Measurements from ENCODE around the gene SIL1.
"Not testable (repeated sequence)": the region's sequence is repeated elsewhere in the genome, so short reads cannot be mapped to it uniquely, and the experiment has no call there.

Gene SIL1

DNA sequence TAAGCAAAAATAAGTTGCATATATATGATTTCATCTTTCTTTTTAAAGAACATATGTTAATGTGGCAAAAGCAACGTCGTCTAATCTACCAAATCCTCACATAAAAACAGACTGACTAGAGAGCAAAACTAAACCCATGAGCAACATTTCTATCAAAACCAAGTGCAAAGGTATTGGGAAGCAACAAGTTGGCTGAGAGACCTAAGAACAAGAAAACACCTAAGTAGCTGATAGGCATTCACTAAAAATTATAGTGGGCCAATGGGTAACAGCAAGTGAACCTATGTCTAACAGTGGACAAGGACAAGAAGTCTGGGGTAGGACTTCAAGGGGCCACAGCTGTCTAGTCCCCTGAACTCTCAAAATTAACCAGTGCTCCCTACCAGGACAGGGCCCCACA, 130.1 kb downstream of the SIL1 start:
- DNase-seq (ENCODE audit: low spot score), result no peak

DNA sequence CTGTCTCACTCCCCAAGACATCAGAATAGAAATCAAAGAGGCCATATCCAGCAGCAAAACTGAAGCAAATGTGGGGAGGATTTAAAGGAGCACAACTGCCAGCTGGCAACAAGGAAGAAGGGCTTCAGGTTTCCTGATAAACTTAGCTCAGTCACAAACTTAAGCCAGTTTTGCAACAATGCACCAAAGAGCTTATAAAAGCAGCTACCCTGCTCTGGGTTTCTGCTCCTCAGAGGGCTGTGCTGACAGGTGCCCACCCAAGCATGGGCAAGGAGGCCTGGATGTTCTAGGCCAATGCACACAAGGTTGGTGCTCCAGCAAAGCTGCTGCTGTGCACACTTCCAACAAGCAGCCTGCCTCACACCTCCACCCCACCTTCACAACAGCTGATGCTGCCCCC, 132.9 kb downstream of the SIL1 start:
- no peak for DNase-seq (ENCODE audit: low spot score)

DNA sequence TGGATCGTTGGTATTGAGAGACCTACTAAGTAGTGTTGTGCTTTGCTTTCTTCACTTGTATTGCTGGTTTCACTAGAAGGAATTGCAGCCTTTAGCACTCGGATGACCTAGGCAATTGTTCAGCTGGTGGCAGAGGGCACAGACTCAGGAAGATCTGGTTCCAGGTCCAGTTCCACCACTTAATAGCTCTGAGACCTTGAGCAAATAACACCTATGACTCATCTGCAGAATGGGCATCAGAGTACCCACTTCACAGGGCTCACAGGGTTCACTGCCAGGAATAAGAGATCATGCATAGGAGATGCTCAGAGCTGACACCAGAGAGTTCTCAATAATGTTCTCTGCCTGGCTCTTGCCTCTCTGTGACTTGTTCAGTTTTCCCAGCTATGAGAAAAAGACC, 133.6 kb downstream of the SIL1 start:
- DNase-seq (ENCODE audit: low spot score), result no peak

DNA sequence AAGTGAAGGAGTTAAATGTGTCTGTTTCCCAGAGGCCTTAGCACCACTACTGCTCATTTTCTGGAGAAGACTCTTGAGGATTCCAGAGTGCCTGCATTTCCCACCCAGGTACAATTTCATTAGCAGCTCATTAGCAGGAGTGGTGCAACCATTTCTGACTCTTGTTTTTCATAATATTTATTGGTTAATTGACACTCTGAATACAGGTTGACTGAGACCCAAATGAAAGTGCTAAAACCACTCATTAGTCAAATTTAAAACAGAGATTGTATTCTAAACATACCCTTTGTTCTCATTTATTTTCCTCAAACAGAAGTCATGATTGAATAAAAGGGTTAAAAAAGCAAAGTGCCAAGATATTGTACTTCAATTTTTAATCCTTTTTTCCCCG, 134.5 kb downstream of the SIL1 start:
- no peak for DNase-seq (ENCODE audit: low spot score)

DNA sequence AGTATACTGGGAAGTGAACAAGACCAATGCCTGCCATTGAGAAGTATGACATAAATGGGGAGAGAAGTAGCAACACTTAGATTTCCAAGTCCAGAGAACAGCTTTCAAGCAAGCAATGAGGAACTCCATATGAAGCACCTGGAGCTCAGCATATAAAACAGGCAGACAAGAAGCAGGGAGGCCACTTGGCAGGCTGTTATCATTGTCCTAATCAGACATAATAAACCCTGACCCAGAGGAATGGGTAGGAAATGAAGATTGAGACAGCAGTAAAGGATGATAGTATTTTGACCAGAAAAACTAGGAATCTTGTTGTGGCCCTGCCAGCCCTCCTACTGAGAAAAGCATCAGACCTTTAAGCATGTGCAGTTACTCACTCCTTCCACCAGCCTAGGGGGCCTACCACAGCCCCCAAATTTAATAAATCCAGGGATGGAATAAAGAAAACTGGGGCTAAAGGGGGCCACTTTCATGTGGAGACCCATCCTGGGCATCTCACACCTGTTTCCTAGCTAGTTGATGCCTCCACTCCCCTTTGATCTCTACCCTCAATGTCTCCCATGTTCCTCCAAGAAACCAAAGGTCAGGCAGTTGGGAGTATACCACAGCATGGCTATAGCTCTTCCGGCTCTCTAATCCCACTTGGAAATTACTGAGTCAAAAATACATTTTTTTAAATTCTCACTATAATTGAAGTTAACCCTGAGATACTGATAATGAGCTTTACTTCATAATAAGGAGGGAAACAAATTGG, 135.1 kb downstream of the SIL1 start:
- no peak for DNase-seq (ENCODE audit: low spot score)

DNA sequence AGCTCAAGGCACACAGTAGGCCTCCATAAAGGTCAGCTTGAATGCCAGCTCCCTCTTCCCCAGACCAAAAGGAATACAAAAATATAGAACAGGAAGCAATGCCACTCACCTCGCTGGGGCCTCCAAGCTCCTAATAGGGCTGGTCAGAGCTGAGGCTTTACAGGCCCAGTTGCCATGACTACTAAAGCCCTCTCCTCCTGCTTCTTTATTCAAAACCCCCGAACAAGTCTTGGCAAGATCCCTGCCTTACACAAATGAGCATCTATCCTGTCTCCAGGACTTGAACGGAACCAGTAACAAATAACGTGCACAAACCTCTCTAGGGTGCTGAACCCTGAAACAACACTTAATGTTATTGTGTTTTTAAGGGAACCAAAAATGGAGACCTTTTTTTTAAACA, 136.3 kb downstream of the SIL1 start:
- DNase-seq (ENCODE audit: low spot score), result no peak

DNA sequence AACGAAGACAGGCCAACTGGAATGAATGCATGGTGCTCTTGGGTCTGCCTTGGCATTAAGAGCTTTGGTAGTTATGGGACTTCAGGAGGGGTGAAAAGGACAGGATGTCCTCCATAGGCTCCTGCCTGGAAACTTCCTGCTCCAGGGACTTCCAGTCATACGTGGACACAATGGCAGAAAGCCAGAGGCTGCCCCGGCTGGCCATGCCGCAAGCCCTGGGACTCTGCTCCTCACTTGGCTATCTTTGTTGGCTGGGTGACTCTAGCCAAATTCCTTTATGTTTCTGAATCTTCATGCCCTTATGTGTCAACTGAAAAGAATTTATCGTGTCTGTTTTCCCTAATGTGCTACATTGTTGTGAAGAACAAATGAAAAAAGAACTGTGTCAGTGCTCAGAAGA, 136.9 kb downstream of the SIL1 start:
- DNase-seq (ENCODE audit: low spot score), result no peak

DNA sequence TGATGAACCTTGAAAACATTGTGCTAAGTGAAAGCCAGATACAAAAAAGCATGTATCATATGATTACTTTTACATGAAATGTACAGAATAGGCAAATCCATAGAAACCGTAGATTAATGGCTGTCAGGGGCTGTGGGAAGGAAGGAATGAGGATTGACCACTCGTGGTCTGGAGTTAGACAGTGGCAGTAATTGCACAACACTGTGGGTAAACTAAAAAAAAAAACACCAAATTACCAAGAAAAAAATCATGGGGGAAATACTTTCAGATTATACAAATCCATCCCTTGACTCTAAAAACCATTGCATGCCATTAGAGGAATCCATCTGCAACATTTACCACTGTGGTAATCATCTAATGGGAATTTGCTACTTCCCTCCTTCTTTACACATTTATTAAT, 140.0 kb downstream of the SIL1 start:
- no peak for DNase-seq (ENCODE audit: low spot score)

DNA sequence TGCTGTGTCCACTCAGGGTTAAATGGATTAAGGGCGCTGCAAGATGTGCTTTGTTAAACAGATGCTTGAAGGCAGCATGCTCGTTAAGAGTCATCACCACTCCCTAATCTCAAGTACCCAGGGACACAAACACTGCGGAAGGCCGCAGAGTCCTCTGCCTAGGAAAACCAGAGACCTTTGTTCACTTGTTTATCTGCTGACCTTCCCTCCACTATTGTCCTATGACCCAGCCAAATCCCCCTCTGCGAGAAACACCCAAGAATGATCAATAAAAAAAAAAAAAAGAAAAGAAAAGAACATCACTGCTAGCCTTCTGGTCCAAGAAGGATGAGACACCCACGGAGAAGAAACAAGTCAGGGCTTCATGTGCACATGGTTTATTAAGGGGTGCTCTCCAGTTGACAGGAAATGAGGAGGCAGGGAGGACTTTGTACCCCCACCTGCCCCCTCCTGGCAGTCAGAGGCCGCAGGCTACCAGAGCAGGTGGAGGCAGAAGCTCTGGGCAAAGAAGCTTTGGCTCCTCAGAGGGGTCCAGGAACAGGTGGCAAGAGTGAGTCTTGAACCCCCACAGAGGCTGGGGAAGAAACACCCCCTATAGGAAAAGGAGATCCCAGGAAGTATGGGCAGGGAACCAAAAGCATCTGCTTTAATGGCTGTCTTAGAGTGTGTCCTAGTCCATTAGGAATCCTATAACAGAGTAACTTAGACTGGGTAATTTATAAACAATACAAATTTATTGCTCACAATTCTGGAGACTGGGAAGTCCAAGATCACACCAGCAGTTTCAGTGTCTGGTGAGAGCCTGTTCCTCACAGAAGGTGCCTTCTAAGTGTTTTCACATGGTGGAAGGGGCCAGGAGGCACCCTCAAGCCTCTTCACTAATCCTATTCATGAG, 140.9 kb downstream of the SIL1 start:
- DNase-seq (ENCODE audit: low spot score), result not testable (repeated sequence)

DNA sequence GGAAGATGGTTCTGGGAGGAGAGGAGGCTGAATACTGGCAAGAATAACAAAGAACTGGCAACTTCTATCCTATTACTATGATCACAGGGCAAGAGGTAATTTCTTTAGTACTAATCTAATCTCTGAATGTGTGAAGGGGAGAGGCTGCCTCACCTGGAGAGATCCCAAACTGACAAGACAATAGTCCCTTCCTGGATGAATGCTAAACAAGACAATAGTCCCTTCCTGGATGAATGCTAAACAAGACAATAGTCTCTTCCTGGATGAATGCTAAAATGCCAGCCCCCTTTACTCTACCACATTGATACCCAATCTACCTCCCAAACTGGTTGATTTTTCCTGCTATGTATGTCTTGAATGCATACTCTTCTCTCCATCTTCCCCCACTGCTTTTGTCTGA, 145.2 kb downstream of the SIL1 start:
- DNase-seq (ENCODE audit: low spot score), result no peak

DNA sequence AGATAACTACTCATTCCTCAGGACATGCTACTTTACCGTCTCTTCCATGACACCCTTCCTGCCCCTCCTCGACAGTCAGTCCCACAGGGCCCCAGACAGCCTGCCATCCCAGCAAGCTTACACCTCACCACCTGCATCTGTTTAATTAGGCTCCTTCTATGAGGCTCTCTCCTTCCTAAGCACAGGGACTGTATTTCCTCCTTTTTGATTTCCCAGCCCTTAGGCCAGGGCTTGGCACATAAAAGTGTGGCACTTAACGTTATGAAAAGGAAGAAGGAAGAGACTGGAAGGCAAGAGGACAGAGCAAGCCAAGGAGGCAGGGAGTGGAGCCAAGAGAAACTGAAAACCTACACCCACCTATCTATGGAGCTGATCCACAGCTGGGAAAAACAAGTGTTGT, 146.8 kb downstream of the SIL1 start:
- no peak for DNase-seq (ENCODE audit: low spot score)

DNA sequence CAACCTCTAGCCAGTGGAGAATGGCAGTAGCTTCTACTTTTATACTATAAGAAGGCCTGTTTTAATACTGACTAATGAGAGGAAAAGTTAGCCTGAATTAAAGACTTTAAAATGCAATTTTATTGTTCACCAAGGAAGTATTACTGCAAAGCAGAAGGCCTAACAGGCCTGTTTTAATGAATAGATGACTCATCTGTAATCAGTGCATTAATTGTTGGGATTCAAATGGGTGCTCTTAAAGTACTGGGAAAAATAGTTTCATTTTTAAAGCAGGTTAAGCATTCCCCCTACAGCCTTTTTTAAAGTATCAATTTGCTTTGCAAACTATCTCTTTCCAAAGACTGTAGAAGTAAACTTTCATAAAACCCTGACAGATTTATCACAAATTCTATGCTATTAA, 147.7 kb downstream of the SIL1 start:
- DNase-seq (ENCODE audit: low spot score), result no peak

DNA sequence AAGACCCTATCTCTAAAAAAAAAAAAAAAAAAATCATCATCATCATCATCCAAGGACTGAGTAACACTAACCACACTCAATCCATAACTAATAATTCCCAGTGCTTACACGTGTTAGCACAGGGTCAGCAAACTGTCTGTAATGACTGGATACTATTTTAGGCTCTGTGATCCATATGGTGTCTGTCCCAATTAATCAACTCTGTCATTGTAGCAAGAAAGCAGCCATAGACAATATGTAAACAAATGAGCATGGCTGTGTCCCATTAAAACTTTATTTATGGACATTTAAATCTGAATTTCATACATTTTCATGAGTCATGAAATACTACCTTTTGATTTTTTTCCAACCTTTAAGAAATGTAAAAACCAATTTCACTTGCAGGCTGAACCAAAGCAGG, 148.4 kb downstream of the SIL1 start:
- DNase-seq (ENCODE audit: low spot score), result no peak

DNA sequence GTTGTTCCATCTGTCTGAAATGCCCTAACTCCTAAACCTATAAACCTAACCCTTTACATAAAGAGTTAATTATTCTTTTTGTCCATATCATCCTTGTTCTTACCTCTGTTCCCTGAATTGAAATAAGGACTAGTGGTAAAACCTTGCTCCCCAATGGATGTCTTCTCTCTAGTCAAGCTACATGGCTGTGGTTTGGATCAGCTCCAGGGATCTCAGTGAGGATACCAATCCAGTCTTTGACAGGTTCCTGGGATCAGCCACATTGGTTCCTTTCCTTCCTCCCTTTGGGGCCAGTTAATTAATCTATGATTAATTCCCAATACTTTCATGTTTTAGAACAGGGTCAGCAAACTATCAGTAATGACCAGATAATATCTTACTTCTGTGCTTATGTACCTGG, 151.6 kb downstream of the SIL1 start:
- DNase-seq (ENCODE audit: low spot score), result no peak

DNA sequence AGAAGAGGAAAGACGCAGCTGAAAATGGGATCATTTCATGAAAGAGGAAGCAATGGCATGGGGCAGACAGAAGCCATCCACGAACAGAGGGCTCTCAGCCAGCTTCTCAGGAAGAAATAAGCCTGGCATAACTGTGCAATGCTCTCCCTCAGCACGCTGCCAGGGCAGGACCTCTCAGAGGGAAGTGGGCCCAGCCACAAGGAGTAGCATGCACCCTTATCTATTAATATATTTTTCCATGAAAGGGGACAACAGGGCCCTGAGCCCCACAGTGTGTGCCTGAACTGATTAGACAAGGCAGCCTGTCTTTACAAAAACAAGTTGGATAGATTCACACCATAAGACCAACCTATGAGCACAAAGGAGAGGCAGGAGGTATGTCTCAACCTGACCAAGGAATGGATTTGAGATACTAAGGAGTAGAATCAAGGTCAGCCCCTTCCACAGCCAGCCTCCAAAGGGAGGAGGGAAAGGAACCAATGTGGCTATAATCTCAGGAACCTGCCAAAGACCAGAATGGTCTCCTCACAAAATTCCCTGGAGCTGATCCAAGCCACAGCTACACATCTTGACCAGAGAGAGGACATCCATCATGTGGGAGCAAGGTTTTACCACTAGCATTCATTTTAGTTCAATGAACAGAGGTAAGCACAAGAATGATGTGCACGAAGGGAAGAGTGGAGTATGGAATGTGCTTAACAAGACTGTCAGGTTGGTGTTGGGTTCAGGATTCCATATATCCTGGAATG, 154.8 kb downstream of the SIL1 start:
- no peak for DNase-seq (ENCODE audit: low spot score)

DNA sequence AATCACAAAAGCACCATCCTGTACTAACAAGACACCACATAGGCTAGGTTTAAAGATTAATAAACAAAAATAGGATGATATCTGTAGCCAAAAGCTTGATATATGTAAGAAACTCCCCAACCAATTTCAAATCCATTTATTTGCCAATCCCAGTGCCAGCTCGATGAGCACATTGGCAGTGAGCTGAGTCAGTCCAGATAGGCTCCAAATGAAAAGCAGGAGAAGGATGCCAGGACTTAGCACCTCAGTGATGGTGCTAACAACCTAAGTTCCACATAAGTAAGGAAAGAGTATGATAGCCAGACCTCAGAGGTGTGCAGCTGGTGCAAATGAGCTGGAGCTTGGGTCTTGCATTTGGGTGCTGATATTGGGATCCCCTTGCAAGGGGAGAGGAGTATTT, 158.1 kb downstream of the SIL1 start:
- DNase-seq (ENCODE audit: low spot score), result no peak

DNA sequence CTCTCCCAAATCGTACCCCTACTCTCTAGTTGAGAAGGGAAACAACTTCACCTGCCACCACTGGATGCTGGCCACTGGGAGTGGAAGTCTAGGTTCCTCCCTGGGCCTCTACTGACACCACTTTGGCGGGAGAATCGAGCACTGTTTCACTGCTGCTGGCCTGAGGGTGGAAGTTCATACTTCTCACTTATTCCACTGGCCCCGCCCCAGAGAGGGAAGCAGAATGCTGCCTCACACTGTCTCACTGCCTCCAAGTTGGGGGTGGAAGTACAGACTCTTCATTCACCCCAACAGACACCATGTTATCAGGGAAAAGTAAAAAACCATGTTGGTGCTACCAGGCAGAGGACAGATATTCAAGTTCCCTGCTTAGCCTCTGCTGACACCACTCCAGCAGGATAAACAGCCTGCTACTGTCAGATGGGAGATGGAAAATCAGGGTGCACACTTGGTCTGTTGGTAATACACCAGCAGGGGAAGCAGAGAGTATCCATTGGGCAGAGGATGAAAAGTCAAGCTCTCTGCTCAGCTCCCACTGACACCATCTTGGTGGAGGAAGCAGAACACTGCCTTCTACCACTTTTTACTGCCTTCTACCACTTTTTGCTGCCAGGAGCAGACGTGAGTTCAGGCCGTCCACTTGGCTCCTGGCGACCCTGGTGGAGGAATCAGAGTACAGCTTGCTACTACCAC, 159.4 kb downstream of the SIL1 start:
- no peak for DNase-seq (ENCODE audit: low spot score)

DNA sequence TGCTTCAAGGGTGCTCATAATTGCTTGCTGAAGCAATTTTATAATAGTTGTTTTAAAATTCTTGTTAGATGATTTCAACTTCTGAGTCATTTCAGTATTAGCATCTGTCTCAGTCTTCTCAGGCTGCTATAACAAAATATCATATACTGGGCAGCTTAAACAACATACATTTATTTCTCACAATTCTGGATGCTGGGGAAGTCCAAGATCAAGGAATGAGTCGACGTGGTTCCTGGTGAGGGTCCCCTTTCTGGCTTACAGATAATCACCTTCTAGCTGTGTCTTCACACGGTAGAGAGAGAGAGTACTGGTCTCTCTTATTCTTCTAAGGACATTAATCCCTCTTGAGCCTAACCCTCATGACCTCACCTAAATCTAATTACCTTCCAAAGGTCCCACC, 160.4 kb downstream of the SIL1 start:
- no peak for DNase-seq (ENCODE audit: low spot score)

DNA sequence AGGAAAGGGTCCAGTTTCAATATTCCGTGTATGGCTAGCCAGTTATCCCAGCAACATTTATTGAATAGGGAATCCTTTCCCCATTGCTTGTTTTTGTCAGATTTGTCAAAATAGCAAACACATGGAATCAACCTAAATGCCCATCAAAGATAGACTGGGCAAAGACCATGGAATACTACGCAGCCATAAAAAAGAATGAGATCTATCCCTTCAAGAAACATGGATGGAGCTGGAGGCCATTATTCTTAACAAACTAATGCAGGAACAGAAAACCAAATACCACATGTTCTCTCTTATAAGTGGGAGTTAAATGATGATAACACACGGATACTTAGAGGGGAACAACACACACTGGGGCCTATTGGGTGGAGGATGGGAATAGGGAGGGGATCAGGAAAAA, 161.8 kb downstream of the SIL1 start:
- not testable (repeated sequence) for DNase-seq (ENCODE audit: low spot score)

DNA sequence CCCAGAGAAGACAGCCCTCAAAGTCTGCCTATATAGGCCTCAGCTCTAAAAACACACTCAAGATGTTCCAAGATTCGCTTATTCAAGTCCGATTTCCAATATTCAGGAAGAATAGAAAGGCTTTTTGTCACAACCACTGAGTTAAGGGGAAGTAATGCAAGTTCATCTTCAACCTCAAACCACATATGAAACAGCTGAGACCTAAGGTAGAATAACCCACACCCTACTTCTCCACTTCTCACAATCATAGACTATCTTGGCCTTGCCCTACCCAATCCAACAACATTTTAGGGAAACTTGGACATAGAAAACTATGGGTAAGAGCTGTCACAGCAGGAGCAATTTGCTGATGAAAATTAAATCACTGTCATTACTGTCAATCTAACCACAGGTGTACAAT, 171.0 kb downstream of the SIL1 start:
- DNase-seq (ENCODE audit: low spot score), result no peak

DNA sequence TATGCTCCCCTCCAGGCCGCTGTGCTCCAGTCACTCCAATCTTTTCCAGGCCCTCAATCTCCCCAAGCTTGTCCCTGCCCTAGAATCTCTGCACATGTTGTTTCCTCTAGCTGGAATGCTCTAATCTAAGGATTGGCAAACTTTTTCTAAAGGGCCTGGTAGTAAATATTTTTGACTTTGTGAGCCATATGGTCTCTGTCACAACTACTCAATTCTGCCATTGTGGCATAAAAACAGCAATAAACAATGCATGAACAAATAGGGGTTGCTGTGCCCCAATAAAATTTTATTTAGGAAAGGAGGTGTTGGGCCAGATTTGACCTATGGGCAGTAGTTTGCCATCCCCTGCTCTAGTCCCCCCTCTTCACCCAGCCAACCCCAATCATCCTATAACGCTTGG, 172.5 kb downstream of the SIL1 start:
- no peak for DNase-seq (ENCODE audit: low spot score)

DNA sequence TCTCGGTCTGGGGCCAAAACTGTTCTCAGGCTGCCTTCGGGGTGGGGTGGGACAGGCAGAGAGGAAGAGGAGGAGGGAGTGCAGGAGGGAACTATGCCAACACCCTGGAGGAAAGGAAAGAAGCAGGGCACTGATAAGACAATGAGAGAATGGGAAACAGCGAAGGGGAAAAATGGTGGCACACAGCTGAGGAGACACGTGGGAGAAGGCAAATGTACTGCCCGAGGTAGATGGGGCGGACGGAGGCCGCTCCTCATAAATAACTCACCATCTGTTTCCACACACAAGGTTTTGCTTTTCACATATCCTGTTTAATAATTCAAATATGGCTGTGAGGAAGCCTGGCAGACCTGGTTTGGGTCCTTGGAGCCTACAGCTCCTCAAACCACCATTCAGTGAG, 174.9 kb downstream of the SIL1 start:
- DNase-seq (ENCODE audit: low spot score), result no peak

Data from RKO (cell line).